HCT116 (cell line): Measurements from ENCODE around the gene ITIH4. TPM values are rescaled to one million over a fixed set of nuclear protein-coding genes. Genes with fewer than 3 reads are reported as not detected.

Source experiments
- ATAC-seq: fragments of 200-7000 bp; cut with Tn5 transposase; 2 replicates; pipeline ENCODE4 v1.9.1; 2020; ENCODE audit warnings: mild to moderate bottlenecking, moderate library complexity
- BruUV-seq: library from RNA; stranded (reverse); fragments of 400-500 nt; replicated peaks from 2 replicates; lab custom pipeline; 2021; lab: Mats Ljungman, UMichigan
- CTCF ChIA-PET: fragments of 300-600 bp; sonication (Branson Sonifier 250); formaldehyde crosslinking; loops from one replicate; lab custom pipeline; 2021; ENCODE audit warnings: antibody characterized with exemption; lab: Charles Lee
- POLR2A ChIA-PET: fragments of 300-600, 350-600 bp; sonication (Branson Sonifier 250); formaldehyde crosslinking; loops from one replicate; lab custom pipeline; 2021; ENCODE audit warnings: antibody characterized with exemption; lab: Charles Lee
- RAD21 ChIA-PET, 2 experiments: fragments of 300-600 bp; sonication (Branson Sonifier 250); formaldehyde crosslinking; loops; one replicate each; lab custom pipeline; 2023; ENCODE audit warnings: low total read pairs in 2 of 2; ENCODE audit not compliant: uncharacterized antibody in 2 of 2, unreplicated experiment in 2 of 2, low non-redundant PET in 1 of 2; lab: Charles Lee
- DNase-seq: peaks from one replicate; pipeline ENCODE4 v3.0.0-alpha.2; 2010; ENCODE audit warnings: low read depth, low spot score
- H2AFZ ChIP-seq: fragments of 200-600 bp; shearing (Covaris generic), sonication (generic); 2 replicates; pipeline ENCODE4 v1.6.1; 2017; ENCODE audit warnings: low read depth, mixed run types, mixed read lengths, antibody characterized with exemption, low read length; ENCODE audit not compliant: poor library complexity, severe bottlenecking
- H3K27ac ChIP-seq: 2 replicates; pipeline ENCODE4 v1.5.1; 2012; ENCODE audit warnings: low read depth, low read length
- H3K27me3 ChIP-seq: fragments of 200-600 bp; sonication (generic); 2 replicates; pipeline ENCODE4 v1.6.1; 2016; ENCODE audit warnings: mixed run types, low read length, mixed read lengths; ENCODE audit not compliant: insufficient read depth
- H3K36me3 ChIP-seq, 2 experiments: fragments of 200-500 bp in 1 of 2; fragments of 200-600 bp in 1 of 2; sonication (Bioruptor generic) in 1 of 2; sonication (generic) in 1 of 2; 2 replicates each; pipeline versions ENCODE4 v1.5.1 to v1.6.1; 2014 to 2016; ENCODE audit warnings: low read length in 2 of 2, inconsistent platforms in 1 of 2, mixed read lengths in 1 of 2, mixed run types in 1 of 2; ENCODE audit not compliant: insufficient read depth in 2 of 2, control insufficient read depth in 1 of 2
- H3K4me1 ChIP-seq, 2 experiments: fragments of 200-600 bp in 1 of 2; sonication (generic) in 1 of 2; 2 replicates each; pipeline versions ENCODE4 v1.5.1 to v1.6.1; 2012 to 2017; ENCODE audit warnings: low read length in 2 of 2, inconsistent platforms in 1 of 2, mild to moderate bottlenecking in 1 of 2, mixed read lengths in 1 of 2, mixed run types in 1 of 2, moderate library complexity in 1 of 2; ENCODE audit not compliant: insufficient read depth in 2 of 2, control insufficient read depth in 1 of 2
- H3K4me2 ChIP-seq: fragments of 200-600 bp; sonication (generic); 2 replicates; pipeline ENCODE4 v1.6.1; 2017; ENCODE audit warnings: mixed run types, low read length, mixed read lengths
- H3K4me3 ChIP-seq, 2 experiments: fragments of 200-600 bp in 1 of 2; sonication (generic) in 1 of 2; replicated peaks in 1 of 2; 2 replicates each; pipeline ENCODE4 v1.5.1; 2011 to 2016; ENCODE audit warnings: low read length in 2 of 2, control low read depth in 1 of 2, low read depth in 1 of 2, mild to moderate bottlenecking in 1 of 2, mixed read lengths in 1 of 2, mixed run types in 1 of 2
- H3K79me2 ChIP-seq: fragments of 200-600 bp; sonication (generic); 2 replicates; pipeline ENCODE4 v1.6.1; 2017; ENCODE audit warnings: mild to moderate bottlenecking, mixed run types, low read length, moderate library complexity, mixed read lengths; ENCODE audit not compliant: insufficient read depth
- H3K9ac ChIP-seq: fragments of 200-600 bp; sonication (generic); 2 replicates; pipeline ENCODE4 v1.6.1; 2016; ENCODE audit warnings: low read length, mixed read lengths
- H3K9me2 ChIP-seq: fragments of 200-600 bp; sonication (generic), shearing (Covaris generic); 2 replicates; pipeline ENCODE4 v1.6.1; 2017; ENCODE audit warnings: mixed run types, mild to moderate bottlenecking, moderate library complexity; ENCODE audit not compliant: insufficient read depth
- H3K9me3 ChIP-seq, 2 experiments: fragments of 200-500 bp in 1 of 2; fragments of 200-600 bp in 1 of 2; sonication (Bioruptor generic) in 1 of 2; sonication (generic) in 1 of 2; 2 replicates each; pipeline ENCODE4 v1.6.1; 2014 to 2017; ENCODE audit warnings: low read length in 2 of 2, mixed read lengths in 2 of 2, inconsistent platforms in 1 of 2, low read depth in 1 of 2, mild to moderate bottlenecking in 1 of 2, mixed run types in 1 of 2, moderate library complexity in 1 of 2; ENCODE audit not compliant: control insufficient read depth in 1 of 2, insufficient read depth in 1 of 2
- H4K20me1 ChIP-seq: fragments of 200-600 bp; sonication (generic), shearing (Covaris generic); 2 replicates; pipeline ENCODE4 v1.6.1; 2017; ENCODE audit warnings: mixed run types, mild to moderate bottlenecking, moderate library complexity; ENCODE audit not compliant: insufficient read depth
- CBX3 ChIP-seq: IDR thresholded peaks from 2 replicates; pipeline ENCODE4 v1.6.1; 2012; ENCODE audit warnings: low read depth
- CEBPB ChIP-seq: IDR thresholded peaks from 2 replicates; pipeline ENCODE4 v1.6.1; 2012; ENCODE audit warnings: low read depth
- EGR1 ChIP-seq: IDR thresholded peaks from 2 replicates; pipeline ENCODE4 v1.6.1; 2012; ENCODE audit warnings: low read depth
- ELF1 ChIP-seq: IDR thresholded peaks from 2 replicates; pipeline ENCODE4 v1.6.1; 2012; ENCODE audit warnings: low read depth, borderline replicate concordance
- EZH2phosphoT487 ChIP-seq: fragments of 200-600 bp; IDR thresholded peaks from 2 replicates; pipeline ENCODE4 v1.6.1; 2018; ENCODE audit warnings: antibody characterized with exemption, borderline replicate concordance
- POLR2A ChIP-seq: IDR thresholded peaks from 2 replicates; pipeline ENCODE4 v1.7.0; 2011; ENCODE audit warnings: borderline replicate concordance; ENCODE audit not compliant: insufficient read depth, insufficient read length; ENCODE audit errors: extremely low read depth
- POLR2AphosphoS5 ChIP-seq: IDR thresholded peaks from 2 replicates; pipeline ENCODE4 v1.6.1; 2011; ENCODE audit warnings: mild to moderate bottlenecking, low read depth, low read length, moderate library complexity
- RAD21 ChIP-seq: IDR thresholded peaks from 2 replicates; pipeline ENCODE4 v1.6.1; 2012; ENCODE audit warnings: low read depth, mild to moderate bottlenecking
- SP1 ChIP-seq: IDR thresholded peaks from 2 replicates; pipeline ENCODE4 v1.6.1; 2012; ENCODE audit warnings: low read depth
- TCF7L2 ChIP-seq: IDR thresholded peaks from 2 replicates; pipeline ENCODE4 v1.7.0; 2011; ENCODE audit warnings: borderline replicate concordance, inconsistent platforms; ENCODE audit not compliant: insufficient read depth, insufficient read length; ENCODE audit errors: extremely low read depth
- ZNF274 ChIP-seq: fragments of 200-500 bp; sonication (Bioruptor generic); IDR thresholded peaks from 2 replicates; pipeline ENCODE4 v1.6.1; 2014; ENCODE audit warnings: mild to moderate bottlenecking, low read depth, low read length, inconsistent platforms
- intact Hi-C: fragments of 100-400 bp; cut with micrococcal nuclease; formaldehyde crosslinking; loops from 2 replicates; pipeline ENCODE4 v1.10.0; 2022
- total RNA-seq: library from RNA; stranded (reverse); gene quantifications from one replicate; pipeline ENCODE4 v1.2.1, GENCODE V29; 2021; ENCODE audit not compliant: unreplicated experiment
- TF ChIP-seq, protein P1 (sequence below): IDR thresholded peaks from 2 replicates; pipeline ENCODE4 v1.6.1; 2012
- TF ChIP-seq, protein P2 (sequence below): IDR thresholded peaks from 2 replicates; pipeline ENCODE4 v1.6.1; 2011; ENCODE audit warnings: mild to moderate bottlenecking, low read length, moderate library complexity; ENCODE audit not compliant: insufficient replicate concordance; ENCODE audit errors: extremely low read depth
- TF ChIP-seq, protein P3 (sequence below): IDR thresholded peaks from 2 replicates; pipeline ENCODE4 v1.6.1; 2012; ENCODE audit warnings: low read depth

Gene ITIH4
- total RNA-seq, 1 experiment from 2014 or later: 4.1 TPM

DNA sequence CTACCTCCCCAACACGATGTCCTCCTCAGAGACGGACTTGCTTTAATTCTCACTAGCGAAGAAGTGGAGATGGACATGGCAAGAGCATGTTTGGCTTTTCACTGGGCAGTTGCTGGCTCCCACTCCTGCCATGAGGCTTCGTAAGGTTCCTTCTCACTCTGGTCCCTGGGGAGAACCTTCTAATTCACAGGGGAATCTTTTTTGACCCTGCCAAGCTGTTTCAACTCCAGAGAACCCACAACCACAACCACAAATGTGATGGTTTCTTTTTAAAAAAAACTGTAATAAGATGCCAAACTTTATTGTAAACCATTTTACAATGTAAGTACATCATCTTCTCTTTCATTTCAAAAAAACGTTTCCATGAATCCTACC, 6.0 kb upstream of the ITIH4 start:
- no peaks in the 10 kb centered on the region for H3K9me2 ChIP-seq
- no peak overlapping the region for H2AFZ ChIP-seq
- no peak overlapping the region for H3K27ac ChIP-seq
- no peaks in the 10 kb centered on the region for H3K36me3 ChIP-seq
- ATAC-seq: no peak
- no peaks in the 10 kb centered on the region for H3K9me3 ChIP-seq
- TF ChIP-seq, protein P1, sequence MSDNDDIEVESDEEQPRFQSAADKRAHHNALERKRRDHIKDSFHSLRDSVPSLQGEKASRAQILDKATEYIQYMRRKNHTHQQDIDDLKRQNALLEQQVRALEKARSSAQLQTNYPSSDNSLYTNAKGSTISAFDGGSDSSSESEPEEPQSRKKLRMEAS: no peak
- no peak for TF ChIP-seq POLR2AphosphoS5
- TF ChIP-seq SP1: no peak
- no peak for TF ChIP-seq RAD21
- no peak for TF ChIP-seq CEBPB
- H3K4me3 ChIP-seq: no peak overlapping the region
- ChIA-PET RAD21 (no interaction called here), CTCF (no interaction called here), POLR2A (no interaction called here)
- DNase-seq: no peak
- H3K4me1 ChIP-seq: peaks cover 7 to 10% of the 10 kb centered on the region in 2 experiments
- BruUV-seq: no TSS peak
- H4K20me1 ChIP-seq: no peaks in the 10 kb centered on the region
- intact Hi-C loops: no loop called here
- H3K79me2 ChIP-seq: no peaks in the 10 kb centered on the region
- H3K9ac ChIP-seq: no peak overlapping the region
- no peaks in the 10 kb centered on the region for H3K27me3 ChIP-seq
- no peak overlapping the region for H3K4me2 ChIP-seq

DNA sequence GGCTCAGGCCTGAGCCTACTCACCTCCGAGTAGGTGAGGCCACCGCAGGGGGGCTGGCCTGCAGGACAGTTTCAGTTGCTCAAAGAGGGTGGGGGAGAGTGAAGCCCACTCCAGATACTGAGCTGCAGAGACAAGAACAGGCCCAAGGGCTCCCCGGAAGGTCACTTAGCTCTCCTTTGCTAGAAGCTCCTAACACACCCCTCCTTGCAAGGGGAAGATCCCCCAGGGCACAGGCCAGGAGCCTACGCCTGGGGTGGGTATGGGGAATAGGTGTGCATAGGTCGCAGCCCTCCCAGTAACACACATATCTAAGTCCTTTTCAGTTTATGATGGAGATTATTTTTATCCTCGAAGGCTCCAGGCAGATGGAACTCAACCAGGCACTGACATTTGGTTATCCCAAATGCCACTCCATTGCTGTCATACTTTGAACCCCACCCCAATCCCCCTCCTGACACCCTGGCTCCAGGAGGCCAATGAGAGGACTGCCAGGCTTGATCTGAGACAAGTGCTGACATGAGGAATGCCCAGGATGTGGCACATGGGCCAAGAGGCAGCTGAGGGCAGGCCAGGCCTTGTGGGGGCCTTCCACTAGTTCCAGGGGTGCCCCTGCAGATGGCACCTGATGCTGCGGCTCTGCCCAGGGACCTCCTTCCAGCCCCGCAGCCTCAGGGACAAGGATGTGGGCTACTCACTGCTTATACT, 5.4 kb upstream of the ITIH4 start:
- ChIA-PET POLR2A (no interaction called here), RAD21 (no interaction called here), CTCF (no interaction called here)
- Histone ChIP-seq H3K9me3 (no peaks in the 10 kb centered on the region), H3K27me3 (no peaks in the 10 kb centered on the region), H4K20me1 (no peaks in the 10 kb centered on the region), H3K4me2 (no peak overlapping the region), H3K9me2 (no peaks in the 10 kb centered on the region), H3K79me2 (no peaks in the 10 kb centered on the region), H3K27ac (no peak overlapping the region), H2AFZ (no peak overlapping the region), H3K36me3 (no peaks in the 10 kb centered on the region), H3K4me1 (peaks cover 13 to 15% of the 10 kb centered on the region in 2 experiments), H3K9ac (no peak overlapping the region), H3K4me3 (no peak overlapping the region)
- BruUV-seq: no TSS peak
- intact Hi-C loops: no loop called here
- DNase-seq (no peak), ATAC-seq (no peak)
- TF ChIP-seq SP1 (no peak), CBX3 (no peak), ELF1 (no peak), POLR2A (no peak), EGR1 (no peak), ZNF274 (no peak), EZH2phosphoT487 (no peak), TCF7L2 (no peak)
- TF ChIP-seq, protein P2, sequence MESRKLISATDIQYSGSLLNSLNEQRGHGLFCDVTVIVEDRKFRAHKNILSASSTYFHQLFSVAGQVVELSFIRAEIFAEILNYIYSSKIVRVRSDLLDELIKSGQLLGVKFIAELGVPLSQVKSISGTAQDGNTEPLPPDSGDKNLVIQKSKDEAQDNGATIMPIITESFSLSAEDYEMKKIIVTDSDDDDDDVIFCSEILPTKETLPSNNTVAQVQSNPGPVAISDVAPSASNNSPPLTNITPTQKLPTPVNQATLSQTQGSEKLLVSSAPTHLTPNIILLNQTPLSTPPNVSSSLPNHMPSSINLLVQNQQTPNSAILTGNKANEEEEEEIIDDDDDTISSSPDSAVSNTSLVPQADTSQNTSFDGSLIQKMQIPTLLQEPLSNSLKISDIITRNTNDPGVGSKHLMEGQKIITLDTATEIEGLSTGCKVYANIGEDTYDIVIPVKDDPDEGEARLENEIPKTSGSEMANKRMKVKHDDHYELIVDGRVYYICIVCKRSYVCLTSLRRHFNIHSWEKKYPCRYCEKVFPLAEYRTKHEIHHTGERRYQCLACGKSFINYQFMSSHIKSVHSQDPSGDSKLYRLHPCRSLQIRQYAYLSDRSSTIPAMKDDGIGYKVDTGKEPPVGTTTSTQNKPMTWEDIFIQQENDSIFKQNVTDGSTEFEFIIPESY: no peak
- TF ChIP-seq, protein P1: no peak
- TF ChIP-seq, protein P3, sequence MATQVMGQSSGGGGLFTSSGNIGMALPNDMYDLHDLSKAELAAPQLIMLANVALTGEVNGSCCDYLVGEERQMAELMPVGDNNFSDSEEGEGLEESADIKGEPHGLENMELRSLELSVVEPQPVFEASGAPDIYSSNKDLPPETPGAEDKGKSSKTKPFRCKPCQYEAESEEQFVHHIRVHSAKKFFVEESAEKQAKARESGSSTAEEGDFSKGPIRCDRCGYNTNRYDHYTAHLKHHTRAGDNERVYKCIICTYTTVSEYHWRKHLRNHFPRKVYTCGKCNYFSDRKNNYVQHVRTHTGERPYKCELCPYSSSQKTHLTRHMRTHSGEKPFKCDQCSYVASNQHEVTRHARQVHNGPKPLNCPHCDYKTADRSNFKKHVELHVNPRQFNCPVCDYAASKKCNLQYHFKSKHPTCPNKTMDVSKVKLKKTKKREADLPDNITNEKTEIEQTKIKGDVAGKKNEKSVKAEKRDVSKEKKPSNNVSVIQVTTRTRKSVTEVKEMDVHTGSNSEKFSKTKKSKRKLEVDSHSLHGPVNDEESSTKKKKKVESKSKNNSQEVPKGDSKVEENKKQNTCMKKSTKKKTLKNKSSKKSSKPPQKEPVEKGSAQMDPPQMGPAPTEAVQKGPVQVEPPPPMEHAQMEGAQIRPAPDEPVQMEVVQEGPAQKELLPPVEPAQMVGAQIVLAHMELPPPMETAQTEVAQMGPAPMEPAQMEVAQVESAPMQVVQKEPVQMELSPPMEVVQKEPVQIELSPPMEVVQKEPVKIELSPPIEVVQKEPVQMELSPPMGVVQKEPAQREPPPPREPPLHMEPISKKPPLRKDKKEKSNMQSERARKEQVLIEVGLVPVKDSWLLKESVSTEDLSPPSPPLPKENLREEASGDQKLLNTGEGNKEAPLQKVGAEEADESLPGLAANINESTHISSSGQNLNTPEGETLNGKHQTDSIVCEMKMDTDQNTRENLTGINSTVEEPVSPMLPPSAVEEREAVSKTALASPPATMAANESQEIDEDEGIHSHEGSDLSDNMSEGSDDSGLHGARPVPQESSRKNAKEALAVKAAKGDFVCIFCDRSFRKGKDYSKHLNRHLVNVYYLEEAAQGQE: no peak
